Parathyroid adenoma (tissue), 2 donors: Measurements from ENCODE around the gene DCAF8L1.

ENCODE experiments used
- H2AFZ ChIP-seq: fragments of 300-600 bp; sonication (generic); one replicate; pipeline ENCODE4 v1.7.0; 2017; ENCODE audit warnings: antibody characterized with exemption, mild to moderate bottlenecking
- H3K27ac ChIP-seq: fragments of 300-600 bp; sonication (generic); one replicate; pipeline ENCODE4 v1.7.0; 2017
- H3K27me3 ChIP-seq: fragments of 300-600 bp; sonication (generic); one replicate; pipeline ENCODE4 v1.7.0; 2017; ENCODE audit warnings: low read length; ENCODE audit not compliant: control insufficient read depth, insufficient read depth
- H3K36me3 ChIP-seq: fragments of 300-600 bp; sonication (generic); one replicate; pipeline ENCODE4 v1.7.0; 2017; ENCODE audit warnings: low read length; ENCODE audit not compliant: control insufficient read depth, insufficient read depth
- H3K4me1 ChIP-seq: fragments of 300-600 bp; sonication (generic); one replicate; pipeline ENCODE4 v1.7.0; 2017; ENCODE audit warnings: control low read depth
- H3K4me2 ChIP-seq: fragments of 300-600 bp; sonication (generic); one replicate; pipeline ENCODE4 v1.7.0; 2017; ENCODE audit warnings: low read length
- H3K4me3 ChIP-seq: fragments of 300-600 bp; sonication (generic); one replicate; pipeline ENCODE4 v1.7.0; 2017; ENCODE audit warnings: low read depth, low read length
- H3K79me2 ChIP-seq: fragments of 300-600 bp; sonication (generic); one replicate; pipeline ENCODE4 v1.7.0; 2017; ENCODE audit warnings: control low read depth
- H3K9ac ChIP-seq: fragments of 300-600 bp; sonication (generic); one replicate; pipeline ENCODE4 v1.7.0; 2017; ENCODE audit warnings: mild to moderate bottlenecking
- H3K9me3 ChIP-seq: fragments of 300-600 bp; sonication (generic); one replicate; pipeline ENCODE4 v1.7.0; 2017; ENCODE audit warnings: low read length; ENCODE audit not compliant: control insufficient read depth
- TF ChIP-seq, protein P1 (sequence below): fragments of 300-600 bp; sonication (generic); IDR thresholded peaks from one replicate; pipeline ENCODE4 v1.7.0; 2017; ENCODE audit warnings: antibody characterized with exemption, mild to moderate bottlenecking
- donor health status: primary hyperparathyroidism.

The DCAF8L1 gene

DNA sequence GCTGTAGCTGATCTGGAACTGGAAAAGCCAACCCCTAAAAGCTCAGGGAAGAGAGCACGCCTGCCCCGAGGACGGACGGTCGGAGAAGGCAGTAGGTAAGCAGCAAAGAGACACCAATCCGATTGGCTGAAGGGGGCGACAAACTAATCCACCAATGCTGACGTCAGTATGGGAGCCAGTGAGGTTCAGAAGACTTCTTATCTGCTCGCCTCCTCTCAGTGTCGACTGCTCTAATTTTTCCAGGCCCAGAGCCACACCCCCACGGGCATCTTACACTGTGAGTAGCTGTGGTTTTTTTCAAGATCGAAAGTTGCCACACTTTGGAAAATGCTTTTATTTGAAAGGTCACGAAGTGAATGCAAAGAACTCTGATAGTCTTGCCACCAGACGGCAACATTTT lies at the start of gene DCAF8L1:
TSS of gene DCAF8L1 (minus strand) at position 101 of the 400 bp plus-strand sequence. CDS start 115 bp downstream, outside the sequence.
- no peaks in the 10 kb centered on the region for H3K4me1 ChIP-seq
- no peak within 1 kb of the TSS for H2AFZ ChIP-seq
- H3K36me3 ChIP-seq: no peaks in the 10 kb centered on the region

DNA sequence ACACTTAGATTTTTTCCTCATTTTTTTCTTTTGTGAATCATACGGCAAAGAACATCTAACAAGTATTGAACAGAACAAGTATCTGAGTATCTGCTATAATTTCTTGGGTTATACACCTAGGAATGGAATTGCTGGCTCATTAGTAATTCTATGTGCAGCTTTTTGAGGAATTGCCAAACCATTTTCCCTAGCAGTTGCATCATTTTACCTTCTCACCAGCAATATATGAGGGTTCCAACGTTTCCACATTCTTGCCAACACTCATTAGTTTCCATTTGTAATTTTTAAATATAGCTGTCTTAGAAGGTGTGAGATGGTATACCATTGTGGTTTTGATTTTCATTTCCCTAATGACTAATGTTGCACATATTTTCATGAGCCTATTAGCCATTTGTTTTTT lies 41.1 kb upstream of the DCAF8L1 start:
- TF ChIP-seq, protein P1, sequence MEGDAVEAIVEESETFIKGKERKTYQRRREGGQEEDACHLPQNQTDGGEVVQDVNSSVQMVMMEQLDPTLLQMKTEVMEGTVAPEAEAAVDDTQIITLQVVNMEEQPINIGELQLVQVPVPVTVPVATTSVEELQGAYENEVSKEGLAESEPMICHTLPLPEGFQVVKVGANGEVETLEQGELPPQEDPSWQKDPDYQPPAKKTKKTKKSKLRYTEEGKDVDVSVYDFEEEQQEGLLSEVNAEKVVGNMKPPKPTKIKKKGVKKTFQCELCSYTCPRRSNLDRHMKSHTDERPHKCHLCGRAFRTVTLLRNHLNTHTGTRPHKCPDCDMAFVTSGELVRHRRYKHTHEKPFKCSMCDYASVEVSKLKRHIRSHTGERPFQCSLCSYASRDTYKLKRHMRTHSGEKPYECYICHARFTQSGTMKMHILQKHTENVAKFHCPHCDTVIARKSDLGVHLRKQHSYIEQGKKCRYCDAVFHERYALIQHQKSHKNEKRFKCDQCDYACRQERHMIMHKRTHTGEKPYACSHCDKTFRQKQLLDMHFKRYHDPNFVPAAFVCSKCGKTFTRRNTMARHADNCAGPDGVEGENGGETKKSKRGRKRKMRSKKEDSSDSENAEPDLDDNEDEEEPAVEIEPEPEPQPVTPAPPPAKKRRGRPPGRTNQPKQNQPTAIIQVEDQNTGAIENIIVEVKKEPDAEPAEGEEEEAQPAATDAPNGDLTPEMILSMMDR: no peak
- Histone ChIP-seq H3K27ac (no peak overlapping the region), H3K4me3 (no peak overlapping the region), H3K9ac (no peak overlapping the region), H3K4me2 (no peak overlapping the region), H3K79me2 (no peaks in the 10 kb centered on the region), H3K36me3 (no peaks in the 10 kb centered on the region), H2AFZ (no peak overlapping the region), H3K4me1 (no peaks in the 10 kb centered on the region), H3K9me3 (no peaks in the 10 kb centered on the region), H3K27me3 (no peaks in the 10 kb centered on the region)

More for the DNA sequence above, at the start of gene DCAF8L1:
- Histone ChIP-seq H3K4me3 (no peak within 1 kb of the TSS), H3K27me3 (no peaks in the 10 kb centered on the region), H3K79me2 (no peaks in the 10 kb centered on the region), H3K4me2 (no peak within 1 kb of the TSS), H3K9ac (no peak within 1 kb of the TSS), H3K9me3 (no peaks in the 10 kb centered on the region), H3K27ac (no peak within 1 kb of the TSS)
- TF ChIP-seq, protein P1: no peak

DNA sequence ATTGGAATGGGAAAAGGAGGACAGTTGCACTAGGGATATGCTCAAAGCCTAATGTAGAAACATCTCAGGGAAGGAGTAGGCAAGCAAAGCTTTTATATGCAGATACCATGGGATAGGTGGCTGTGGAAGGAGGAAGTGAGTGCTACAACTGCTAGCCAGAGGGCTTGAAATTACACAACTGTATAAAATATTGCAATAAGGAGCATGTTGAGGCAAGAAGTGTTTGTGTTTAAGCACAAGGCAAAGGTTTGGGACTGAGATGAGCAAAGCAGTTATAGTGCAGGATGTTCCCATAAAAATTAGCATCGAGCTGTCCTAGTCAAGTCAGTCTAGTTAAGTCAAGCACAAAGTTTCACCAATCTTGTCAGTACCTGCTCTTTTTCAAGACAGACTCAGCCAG lies 35.6 kb upstream of the DCAF8L1 start:
- H3K27ac ChIP-seq: no peak overlapping the region
- no peaks in the 10 kb centered on the region for H3K27me3 ChIP-seq
- no peaks in the 10 kb centered on the region for H3K9me3 ChIP-seq
- TF ChIP-seq, protein P1: no peak
- no peak overlapping the region for H2AFZ ChIP-seq
- H3K4me2 ChIP-seq: no peak overlapping the region
- H3K4me3 ChIP-seq: no peak overlapping the region
- no peak overlapping the region for H3K9ac ChIP-seq
- H3K36me3 ChIP-seq: no peaks in the 10 kb centered on the region
- no peaks in the 10 kb centered on the region for H3K4me1 ChIP-seq
- H3K79me2 ChIP-seq: no peaks in the 10 kb centered on the region

DNA sequence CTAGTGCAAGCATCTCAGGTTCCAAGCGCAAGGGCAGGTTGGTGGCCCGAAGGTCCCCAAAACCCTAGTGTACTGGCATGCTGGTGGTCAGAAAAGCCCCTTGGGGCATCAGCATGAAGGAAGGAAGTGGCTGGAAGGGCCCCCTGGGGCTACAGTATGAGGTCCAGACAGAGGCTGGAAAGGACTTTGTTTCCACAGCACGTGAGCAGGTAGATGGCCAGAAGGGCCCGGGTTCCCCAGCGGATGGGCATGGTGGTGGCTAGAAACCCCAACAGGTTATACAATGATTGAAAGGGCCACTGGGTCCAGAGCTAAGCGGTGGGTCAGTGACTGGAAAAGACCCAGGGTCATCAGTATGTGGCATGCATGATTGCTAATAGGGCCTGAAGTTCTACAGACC lies 34.7 kb upstream of the DCAF8L1 start:
- Histone ChIP-seq H3K4me2 (no peak overlapping the region), H3K27me3 (no peaks in the 10 kb centered on the region), H2AFZ (no peak overlapping the region), H3K36me3 (no peaks in the 10 kb centered on the region), H3K79me2 (no peaks in the 10 kb centered on the region), H3K9ac (no peak overlapping the region), H3K4me3 (no peak overlapping the region), H3K4me1 (no peaks in the 10 kb centered on the region), H3K9me3 (no peaks in the 10 kb centered on the region), H3K27ac (no peak overlapping the region)
- TF ChIP-seq, protein P1: no peak

DNA sequence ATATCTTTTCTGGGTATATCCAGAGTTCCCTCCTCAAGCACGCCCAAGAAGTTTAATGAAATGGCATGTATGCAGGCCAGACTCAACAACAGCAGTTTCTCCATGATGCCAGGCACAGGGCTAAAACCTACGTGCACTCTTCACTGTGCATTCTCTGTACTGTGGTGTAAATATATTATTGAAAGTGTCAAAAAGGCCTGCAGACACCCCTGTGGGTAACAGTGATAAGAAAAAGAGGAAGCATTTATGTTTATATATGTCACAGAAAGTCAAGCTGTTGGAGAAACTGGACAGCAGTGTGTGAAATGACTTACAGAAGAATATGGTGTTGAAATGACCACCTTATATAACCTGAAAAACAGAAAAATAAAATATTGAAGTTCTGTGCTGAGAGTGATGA lies 29.6 kb upstream of the DCAF8L1 start:
- TF ChIP-seq, protein P1: no peak
- no peaks in the 10 kb centered on the region for H3K9me3 ChIP-seq

More for the DNA sequence above, 29.6 kb upstream of the DCAF8L1 start:
- no peak overlapping the region for H3K27ac ChIP-seq
- no peak overlapping the region for H2AFZ ChIP-seq
- H3K27me3 ChIP-seq: no peaks in the 10 kb centered on the region
- no peaks in the 10 kb centered on the region for H3K4me1 ChIP-seq
- H3K4me3 ChIP-seq: no peak overlapping the region
- no peaks in the 10 kb centered on the region for H3K79me2 ChIP-seq
- no peak overlapping the region for H3K4me2 ChIP-seq
- no peak overlapping the region for H3K9ac ChIP-seq
- H3K36me3 ChIP-seq: no peaks in the 10 kb centered on the region
